HG03520 (cell line): Measurements from ENCODE around the gene POTEH.
"Not testable (repeated sequence)": the region's sequence is repeated elsewhere in the genome, so short reads cannot be mapped to it uniquely, and the experiment has no call there.

Experiments
- ATAC-seq: cut with Tn5 transposase; IDR thresholded peaks from one replicate; pipeline ENCODE4 v1.9.1; 2021; ENCODE audit warnings: mild to moderate bottlenecking, moderate library complexity; ENCODE audit not compliant: unreplicated experiment

POTEH gene

DNA sequence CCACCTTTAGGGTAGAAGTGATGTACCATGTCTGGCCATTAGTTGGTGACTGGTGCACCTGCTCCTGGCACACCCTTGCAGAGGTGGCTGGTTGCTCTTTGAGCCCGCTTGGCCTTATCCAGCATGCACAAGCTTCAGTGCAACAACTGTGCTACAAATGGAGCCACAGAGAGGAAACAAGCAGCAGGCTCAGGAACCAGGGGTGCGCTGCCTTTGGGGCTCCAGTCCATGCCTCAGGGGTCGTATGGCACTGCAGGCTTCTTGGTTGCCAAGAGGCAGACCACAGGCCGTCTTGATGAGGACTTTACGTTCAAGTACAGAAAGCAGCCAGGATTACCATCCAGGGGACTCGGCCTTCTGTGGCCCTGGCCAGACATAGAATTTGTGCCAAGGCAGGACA lies 44.6 kb downstream of the POTEH start:
- ATAC-seq, result not testable (repeated sequence)

GRCh38 chr22:15738157-15738908 lies 48.5 kb downstream of the POTEH start:
- ATAC-seq, result not testable (repeated sequence)

GRCh38 chr22:15738909-15739391 lies 49.1 kb downstream of the POTEH start:
- ATAC-seq, result not testable (repeated sequence)

DNA sequence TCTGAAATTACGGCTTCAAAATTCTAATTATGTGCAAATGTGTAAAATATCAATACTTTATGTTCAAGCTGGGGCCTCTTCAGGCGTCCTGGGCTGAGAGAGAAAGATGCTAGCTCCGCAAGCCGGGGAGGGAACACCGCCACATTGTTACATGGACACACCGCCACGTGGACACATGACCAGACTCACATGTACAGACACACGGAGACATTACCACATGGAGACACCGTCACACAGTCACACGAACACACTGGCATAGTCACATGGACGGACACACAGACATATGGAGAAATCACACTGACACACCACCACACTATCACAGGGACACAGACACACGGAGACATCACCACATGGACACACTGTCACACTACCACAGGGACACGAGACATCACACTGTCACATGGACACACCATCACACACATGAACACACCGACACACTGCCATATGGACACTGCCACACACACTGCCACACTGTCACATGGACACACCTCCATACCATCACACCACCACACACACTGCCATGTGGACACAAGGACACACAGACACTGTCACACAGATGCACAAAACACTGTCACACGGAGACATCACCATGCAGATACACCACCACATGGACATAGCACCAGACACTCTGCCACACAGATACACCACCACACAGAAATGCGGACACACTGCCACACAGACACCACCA lies 58.0 kb downstream of the POTEH start:
- not testable (repeated sequence) for ATAC-seq

- not testable (repeated sequence) for ATAC-seq
Observed at GRCh38 chr22:15749181-15749970, 59.5 kb downstream of the POTEH start.

DNA sequence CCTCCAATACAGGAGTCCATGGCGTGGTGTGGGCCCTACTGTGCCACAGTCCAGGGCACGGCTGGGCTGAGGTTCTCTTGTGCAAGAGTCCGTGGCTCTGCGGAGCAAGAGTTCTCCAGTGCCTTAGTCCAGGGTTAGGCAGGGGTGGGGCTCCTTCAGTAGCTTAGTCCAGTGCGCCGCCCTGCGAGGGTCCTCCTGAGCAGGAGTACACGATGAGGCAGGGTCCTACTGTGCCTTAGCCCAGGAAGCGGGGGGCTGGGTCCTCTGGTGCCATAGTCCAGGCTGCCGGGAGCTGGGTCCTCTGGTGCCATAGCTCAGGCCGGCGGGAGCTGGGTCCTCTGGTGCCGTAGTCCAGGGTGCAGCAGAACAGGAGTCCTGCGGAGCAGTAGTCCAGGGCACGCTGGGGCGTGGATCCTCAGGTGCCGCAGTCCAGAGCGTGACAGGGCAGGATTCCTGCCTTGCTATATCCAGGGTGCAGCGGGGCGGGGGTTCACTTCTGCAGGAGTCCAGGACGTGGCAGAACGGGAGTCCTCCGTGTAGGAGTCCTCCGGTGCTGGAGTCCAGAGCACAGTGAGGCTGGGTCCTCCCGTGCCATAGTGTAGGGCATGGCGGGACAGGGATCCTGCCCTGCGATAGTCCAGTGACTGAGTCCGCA lies 69.7 kb downstream of the POTEH start:
- ATAC-seq, result not testable (repeated sequence)

- not testable (repeated sequence) for ATAC-seq
Observed at GRCh38 chr22:15760388-15761150, 70.7 kb downstream of the POTEH start.

DNA sequence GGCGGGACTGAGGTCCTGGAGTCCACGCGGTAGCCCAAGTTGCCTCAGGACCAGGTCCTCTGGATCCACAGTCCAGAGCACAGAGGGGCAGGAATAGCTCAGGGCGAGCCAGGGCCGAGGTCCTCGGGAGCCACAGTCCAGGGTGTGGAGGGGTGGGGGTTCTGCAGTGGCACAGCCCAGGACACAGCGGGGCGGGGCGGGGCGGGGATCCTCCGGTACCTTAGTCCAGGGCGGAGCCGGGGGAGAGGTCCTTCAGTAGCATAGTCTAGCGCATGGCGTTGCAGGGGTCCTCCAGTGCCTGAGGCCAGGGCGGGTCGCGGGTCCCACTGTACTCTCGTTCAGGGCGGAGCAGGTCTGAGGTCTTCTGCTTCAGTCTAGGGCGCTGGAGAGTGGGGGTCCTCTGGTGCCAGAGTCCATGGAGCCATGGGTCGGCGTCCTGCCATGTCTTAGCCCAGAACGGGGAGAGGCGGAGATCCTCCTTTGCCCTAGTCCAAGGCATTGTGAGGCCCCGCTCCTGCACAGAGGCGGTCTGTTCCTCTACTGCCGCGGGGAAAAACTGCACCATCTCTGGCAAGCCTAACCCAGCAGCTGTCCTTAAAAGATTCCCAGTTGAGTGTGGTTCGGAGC lies 71.4 kb downstream of the POTEH start:
- ATAC-seq, result not testable (repeated sequence)

DNA sequence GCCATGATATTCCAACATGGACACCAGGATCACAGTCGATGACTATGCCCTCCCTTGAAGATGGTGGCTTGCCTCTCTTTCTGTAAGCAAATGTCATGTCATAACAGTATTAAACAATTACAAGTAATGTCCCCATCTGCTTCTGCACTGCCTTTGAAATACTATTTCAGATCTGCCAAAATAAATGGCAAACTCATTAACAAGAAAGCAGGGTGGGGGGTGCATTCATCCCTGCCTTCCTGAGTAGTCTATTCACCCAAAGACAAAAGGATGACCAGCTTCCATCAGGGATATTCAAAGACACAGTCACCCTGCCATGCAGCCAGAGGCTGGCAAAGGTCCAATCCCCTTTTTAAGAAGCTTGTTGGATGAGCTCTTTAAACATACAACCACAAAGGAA lies 73.7 kb downstream of the POTEH start:
- ATAC-seq, result not testable (repeated sequence)
